ENCODE data around the gene PAPPA.

The PAPPA gene

DNA sequence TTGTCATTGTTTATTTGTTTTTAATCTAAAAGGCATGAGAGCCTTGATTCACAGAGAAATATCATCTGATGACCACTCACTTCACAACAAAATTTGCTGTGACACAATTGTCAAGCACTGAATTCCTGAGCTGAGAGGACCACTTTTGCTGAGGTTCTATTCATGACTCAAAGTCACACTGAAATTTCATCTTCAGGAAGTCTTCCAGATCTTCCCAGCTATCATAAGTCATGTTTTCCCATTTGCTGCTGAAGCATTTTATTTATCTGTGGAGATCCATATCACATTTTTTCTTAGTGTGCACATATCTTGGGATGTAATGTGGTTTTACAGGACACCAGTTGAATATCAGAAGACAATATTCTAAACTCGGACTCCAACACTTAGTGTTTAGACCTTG is 278.5 kb downstream of the PAPPA start:
- no peak for DNase-seq

GRCh38 chr9:116434314-116434713 is 280.7 kb downstream of the PAPPA start:
- no peak for DNase-seq

GRCh38 chr9:116435706-116436105 is 282.1 kb downstream of the PAPPA start:
- no peak for DNase-seq

DNA sequence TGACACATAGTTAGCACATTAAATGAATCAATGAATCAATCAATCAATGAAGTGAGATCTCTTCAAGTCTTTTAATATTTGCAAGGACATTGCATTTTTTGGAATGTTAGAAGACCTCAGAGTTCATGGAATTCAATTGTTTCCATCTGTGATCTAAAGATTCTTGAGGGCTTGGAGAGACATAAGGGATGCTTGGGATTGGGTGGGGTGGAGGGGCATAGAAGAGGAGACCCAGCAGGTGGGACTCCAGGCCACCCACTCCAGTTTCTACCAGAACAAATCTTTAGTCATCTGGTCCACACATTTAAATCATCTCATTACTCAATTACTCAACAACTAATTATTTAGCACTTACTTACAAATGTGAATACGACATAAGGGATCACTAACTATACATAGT is 282.5 kb downstream of the PAPPA start:
- no peak for DNase-seq

- DNase-seq, result no peak
Measured at GRCh38 chr9:116437411-116438370, 284.1 kb downstream of the PAPPA start.

GRCh38 chr9:116442528-116442927 is 288.9 kb downstream of the PAPPA start:
- DNase-seq, result no peak

DNA sequence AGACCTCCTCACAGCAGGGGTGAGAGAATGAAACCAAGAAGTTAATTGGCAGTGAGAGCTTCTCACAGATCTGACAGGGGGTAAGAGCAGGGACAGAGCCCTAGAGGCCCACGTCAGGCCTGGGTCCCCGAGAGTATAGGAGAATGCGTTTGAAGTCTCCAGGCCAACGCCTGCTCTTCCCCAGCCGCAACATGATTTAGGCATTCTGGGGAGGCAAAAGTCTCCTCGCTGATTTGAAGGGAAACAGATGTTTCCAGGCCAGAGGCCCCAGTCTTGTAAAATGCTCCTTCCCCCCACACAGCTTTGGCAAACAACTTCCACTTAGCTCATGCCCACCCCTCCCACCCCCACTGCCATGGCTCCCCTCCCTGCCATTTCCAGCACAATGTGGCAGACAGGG is 294.3 kb downstream of the PAPPA start:
- DNase-seq, result peak; percentile 88 to 93

- DNase-seq, result no peak
Measured at GRCh38 chr9:116448431-116448830, 294.8 kb downstream of the PAPPA start.

GRCh38 chr9:116449949-116450348 is 296.4 kb downstream of the PAPPA start:
- DNase-seq, result no peak

- DNase-seq, result peak; percentile 79 to 80
Measured at GRCh38 chr9:116450378-116451139, 297.0 kb downstream of the PAPPA start.

DNA sequence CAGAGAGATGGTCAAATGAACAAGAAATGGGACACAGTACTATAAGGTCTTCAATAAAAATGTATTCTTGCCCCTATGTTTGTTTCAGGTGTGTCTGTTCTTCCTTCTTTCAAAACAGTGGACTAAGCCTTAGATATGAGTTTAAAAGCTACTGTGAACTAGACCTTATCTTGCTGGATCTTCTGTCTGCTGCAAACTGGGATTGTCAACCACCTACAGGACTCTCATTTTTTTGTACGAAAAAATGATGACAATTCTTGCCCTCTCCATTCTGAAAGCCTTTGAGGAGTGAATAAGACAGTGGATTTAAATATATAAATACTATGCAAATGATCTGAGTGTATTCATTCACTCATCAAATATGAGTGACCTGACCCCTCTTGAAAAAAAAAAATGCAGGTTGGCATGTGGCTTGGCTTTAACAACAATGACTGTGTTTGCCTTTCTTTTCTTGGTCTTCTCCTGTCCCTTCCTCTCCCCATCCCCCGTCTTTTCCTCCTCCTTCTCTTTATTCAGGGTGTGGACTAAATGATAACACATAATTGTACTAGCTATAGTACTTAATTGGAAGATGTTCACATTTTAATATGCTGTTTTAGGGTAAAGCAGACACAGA is 298.0 kb downstream of the PAPPA start:
- DNase-seq, result no peak
